ENCODE results near the gene KPNA6. TPM values are rescaled to one million over a fixed set of nuclear protein-coding genes. Genes with fewer than 3 reads are reported as not detected.

The KPNA6 gene
- total and polyA plus RNA-seq, 9 of the 15 experiments (the other 6 are each of a cell fraction or from before 2014, with no cell fraction given), result 20.1 to 54.6 (median 32.2) TPM

DNA sequence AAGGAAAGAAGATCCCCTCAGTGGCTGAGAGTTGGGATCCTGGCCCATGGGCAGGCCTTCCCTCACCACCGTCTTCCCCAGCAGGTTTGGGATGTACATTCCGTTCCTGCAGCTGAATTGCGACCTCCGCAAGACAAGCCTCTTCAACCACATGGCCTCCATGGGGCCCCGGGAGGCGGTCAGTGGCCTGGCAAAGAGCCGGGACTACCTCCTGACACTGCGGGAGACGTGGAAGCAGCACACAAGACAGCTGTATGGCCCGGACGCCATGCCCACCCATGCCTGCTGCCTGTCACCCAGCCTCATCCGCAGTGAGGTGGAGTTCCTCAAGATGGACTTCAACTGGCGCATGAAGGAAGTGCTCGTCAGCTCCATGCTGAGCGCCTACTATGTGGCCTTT lies 16.3 kb upstream of the KPNA6 start:
- Histone ChIP-seq H3K4me1 (replicated peaks in 1 of 2; ENCODE audit: control insufficient read depth in 2 of 2, insufficient read depth in 2 of 2, low read length in 2 of 2) (0 out of 5 replicates have a peak, but pooled peaks cover 0 to 2% of the 10 kb centered on the region in 2 experiments), H2AFZ (ENCODE audit: low read depth, low read length) (no peak overlapping the region), H3K9me3 (replicated peaks; ENCODE audit: control insufficient read depth, insufficient read depth, low read depth, low read length) (no peaks in the 10 kb centered on the region), H3K9me1 (ENCODE audit: control insufficient read depth, insufficient read depth, low read length) (no peaks in the 10 kb centered on the region), H3K9ac (ENCODE audit: insufficient read depth in 1 of 2, low read depth in 2 of 2, low read length in 2 of 2) (peak overlapping the region in 1 of 2 experiments; percentile 14; a peak in 1 of 4 replicates), H4K20me1 (replicated peaks; ENCODE audit: control insufficient read depth, insufficient read depth, low read length) (no peaks in the 10 kb centered on the region), H3K4me2 (ENCODE audit: insufficient read depth, low read length) (no peak overlapping the region), H3K27me3 (ENCODE audit: control insufficient read depth in 2 of 2, insufficient read depth in 2 of 2, low read length in 2 of 2) (no peaks in the 10 kb centered on the region), H3K79me2 (ENCODE audit: control insufficient read depth, insufficient read depth, low read length) (no peaks in the 10 kb centered on the region), H3K36me3 (ENCODE audit: control insufficient read depth, insufficient read depth, low read length) (peaks cover 54% of the 10 kb centered on the region), H3K27ac (ENCODE audit: extremely low read depth, low read depth, low read length) (no peak overlapping the region), H3K4me3 (no peak overlapping the region)
- in situ Hi-C loops (cut with MboI), result no loop called here
- DNase-seq (ENCODE audit: extremely low read depth in 1 of 4, low spot score in 3 of 4), result no peak
- TF ChIP-seq CCAR2 (IDR thresholded peaks at IDR 0.05; ENCODE audit: low read depth, low read length), result no peak
- TF ChIP-seq TEAD2 (tag; IDR thresholded peaks at IDR 0.05), result no peak
- TF ChIP-seq MYC (IDR thresholded peaks at IDR 0.05; ENCODE audit: low read depth, low read length), result no peak
- TF ChIP-seq MYC (CRISPR knock-in tag; IDR thresholded peaks at IDR 0.05; ENCODE audit: borderline replicate concordance, low read depth), result no peak
- no peak for TF ChIP-seq ZBTB7A (IDR thresholded peaks at IDR 0.05; ENCODE audit: borderline replicate concordance, control insufficient read depth, low read depth, low read length)
- no peak for TF ChIP-seq ZNF551 (CRISPR knock-in tag; IDR thresholded peaks at IDR 0.05)
- no peak for TF ChIP-seq ZNF696 (CRISPR knock-in tag; conservative IDR thresholded peaks at IDR 0.05)
- TF ChIP-seq, protein P1, sequence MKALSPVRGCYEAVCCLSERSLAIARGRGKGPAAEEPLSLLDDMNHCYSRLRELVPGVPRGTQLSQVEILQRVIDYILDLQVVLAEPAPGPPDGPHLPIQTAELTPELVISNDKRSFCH (CRISPR knock-in tag; IDR thresholded peaks at IDR 0.05), result no peak
- TF ChIP-seq, protein P1 (tag; IDR thresholded peaks at IDR 0.05), result no peak
- FAIRE-seq, result no peak
- ChIA-PET POLR2A (interaction anchor here (0.6 to 2.3 kb wide), 6 partner anchors 10 to 277 kb away, joined by 3 to 10 read pairs (median 4); no protein-coding TSS in a partner anchor), CTCF (ENCODE audit: low intra/inter-chr PET ratio) (no interaction called here)
- BruUV-seq (replicated peaks), result no TSS peak
- 95% methylated on average over 15 of the region's 15 CpGs for WGBS (ENCODE audit: insufficient coverage, low coverage, missing lambda C conversion rate)
- intact Hi-C loops (cut with micrococcal nuclease), result no loop called here
- no peak for ATAC-seq
